SK-N-SH (cell line): ENCODE measurements around the gene OLFM1. TPM values are rescaled to one million over a fixed set of nuclear protein-coding genes. Genes with fewer than 3 reads are reported as not detected.
A peak's percentile ranks its signal among the peaks of the same experiment; 100 is the strongest.

Experiments used
- CTCF ChIA-PET: fragments of 300-600, 350-600 bp; formaldehyde crosslinking; extraction: SDS; loops from one replicate; lab custom pipeline; 2021; lab: Yijun Ruan, JAX
- POLR2A ChIA-PET: fragments of 350-600 bp; sonication (Branson Sonifier 250); formaldehyde crosslinking; extraction: SDS; loops from one replicate; lab custom pipeline; 2020; ENCODE audit warnings: antibody characterized with exemption, inconsistent platforms; lab: Yijun Ruan, JAX
- DNase-seq: peaks from one replicate; pipeline ENCODE4 v3.0.0; 2012
- H2AFZ ChIP-seq: fragments of 200-600 bp; sonication (generic); 2 replicates; pipeline ENCODE4 v1.8.1; 2016; ENCODE audit warnings: antibody characterized with exemption, mild to moderate bottlenecking, low read depth
- H3F3A ChIP-seq: fragments of 200-600 bp; sonication (generic); replicated peaks from 2 replicates; pipeline ENCODE3; 2016; ENCODE audit warnings: antibody characterized with exemption, mild to moderate bottlenecking; ENCODE audit not compliant: insufficient read depth
- H3K27ac ChIP-seq, 2 experiments: fragments of 200-500 bp in 1 of 2; fragments of 200-600 bp in 1 of 2; sonication (Bioruptor generic) in 1 of 2; sonication (generic), shearing (Covaris generic) in 1 of 2; 2 replicates each; pipeline versions ENCODE4 v1.5.1 to v1.6.1; 2014 to 2016; ENCODE audit warnings: low read depth in 2 of 2, inconsistent platforms in 1 of 2, low read length in 1 of 2, mild to moderate bottlenecking in 1 of 2, mixed read lengths in 1 of 2
- H3K27me3 ChIP-seq: fragments of 200-600 bp; sonication (generic), shearing (Covaris generic); 2 replicates; pipeline ENCODE4 v1.6.1; 2016; ENCODE audit warnings: mixed run types; ENCODE audit not compliant: insufficient read depth
- H3K36me3 ChIP-seq, 2 experiments: fragments of 200-500 bp in 1 of 2; fragments of 200-600 bp in 1 of 2; sonication (Bioruptor generic) in 1 of 2; sonication (generic) in 1 of 2; replicated peaks in 1 of 2; 2 replicates each; pipeline versions ENCODE3 to v1.5.1; 2014 to 2016; ENCODE audit warnings: low read length in 1 of 2, mild to moderate bottlenecking in 1 of 2; ENCODE audit not compliant: insufficient read depth in 2 of 2, control insufficient read depth in 1 of 2
- H3K4me1 ChIP-seq, 2 experiments: fragments of 200-500 bp in 1 of 2; fragments of 200-600 bp in 1 of 2; sonication (Bioruptor generic) in 1 of 2; sonication (generic), shearing (Covaris generic) in 1 of 2; 2 replicates each; pipeline versions ENCODE4 v1.5.1 to v1.6.1; 2014 to 2016; ENCODE audit warnings: low read depth in 1 of 2, low read length in 1 of 2, mixed run types in 1 of 2; ENCODE audit not compliant: insufficient read depth in 2 of 2, control insufficient read depth in 1 of 2
- H3K4me2 ChIP-seq: fragments of 200-600 bp; sonication (generic), shearing (Covaris generic); 2 replicates; pipeline ENCODE4 v1.6.1; 2017; ENCODE audit warnings: mixed run types
- H3K4me3 ChIP-seq, 2 experiments: fragments of 200-500 bp in 1 of 2; fragments of 200-600 bp in 1 of 2; sonication (Bioruptor generic) in 1 of 2; sonication (generic), shearing (Covaris generic) in 1 of 2; 2 replicates each; pipeline versions ENCODE4 v1.5.1 to v1.8.1; 2014 to 2016; ENCODE audit warnings: low read depth in 2 of 2, inconsistent platforms in 1 of 2, low read length in 1 of 2, mild to moderate bottlenecking in 1 of 2, mixed read lengths in 1 of 2, moderate library complexity in 1 of 2
- H3K79me2 ChIP-seq: fragments of 200-600 bp; sonication (generic); 2 replicates; pipeline ENCODE4 v1.8.1; 2017; ENCODE audit warnings: mild to moderate bottlenecking; ENCODE audit not compliant: insufficient read depth
- H3K9ac ChIP-seq: fragments of 200-600 bp; sonication (generic); 2 replicates; pipeline ENCODE4 v1.6.1; 2017; ENCODE audit warnings: mixed run types
- H3K9me2 ChIP-seq: fragments of 200-600 bp; sonication (generic); 2 replicates; pipeline ENCODE4 v1.6.1; 2017; ENCODE audit warnings: mixed run types
- H3K9me3 ChIP-seq: fragments of 200-600 bp; sonication (generic); 2 replicates; pipeline ENCODE4 v1.6.1; 2017; ENCODE audit warnings: mixed run types, mild to moderate bottlenecking, moderate library complexity
- H4K20me1 ChIP-seq: fragments of 200-600 bp; sonication (generic); 2 replicates; pipeline ENCODE4 v1.6.1; 2017; ENCODE audit warnings: mild to moderate bottlenecking, mixed run types; ENCODE audit not compliant: insufficient read depth
- EP300 ChIP-seq, 2 experiments: IDR thresholded peaks; 2 replicates each; pipeline versions ENCODE4 v1.4.0 to v1.6.1; 2012; ENCODE audit warnings: borderline replicate concordance in 1 of 2, low read depth in 1 of 2, low read length in 1 of 2
- EZH2phosphoT487 ChIP-seq: fragments of 200-600 bp; sonication (generic); IDR thresholded peaks from 2 replicates; pipeline ENCODE4 v1.6.1; 2017; ENCODE audit warnings: low read depth, mixed run types, mild to moderate bottlenecking, antibody characterized with exemption, moderate library complexity, borderline replicate concordance
- FOXJ3 ChIP-seq: sonication (generic); formaldehyde crosslinking; IDR thresholded peaks from 2 replicates; pipeline ENCODE4 v1.5.1; 2020; ENCODE audit warnings: mild to moderate bottlenecking, missing genetic modification reagents
- FOXM1 ChIP-seq: IDR thresholded peaks from 2 replicates; pipeline ENCODE4 v1.4.0; 2012; ENCODE audit warnings: low read depth, mild to moderate bottlenecking
- GABPA ChIP-seq: IDR thresholded peaks from 2 replicates; pipeline ENCODE4 v1.4.0; 2012; ENCODE audit warnings: low read depth, mild to moderate bottlenecking
- GATA2 ChIP-seq: sonication (generic); formaldehyde crosslinking; IDR thresholded peaks from 2 replicates; pipeline ENCODE4 v1.5.0; 2020; ENCODE audit warnings: mild to moderate bottlenecking, missing genetic modification reagents
- IRF3 ChIP-seq: fragments of 150-350 bp; IDR thresholded peaks from 2 replicates; pipeline ENCODE4 v1.6.1; 2016; ENCODE audit warnings: mild to moderate bottlenecking, low read depth, low read length
- MEF2A ChIP-seq: IDR thresholded peaks from 2 replicates; pipeline ENCODE4 v1.4.0; 2012; ENCODE audit warnings: low read depth, borderline replicate concordance
- POLR2AphosphoS5 ChIP-seq: IDR thresholded peaks from 2 replicates; pipeline ENCODE4 v1.6.1; 2012; ENCODE audit warnings: low read depth, low read length
- RCOR1 ChIP-seq: fragments of 150-350 bp; IDR thresholded peaks from 2 replicates; pipeline ENCODE4 v1.6.1; 2017; ENCODE audit warnings: antibody characterized with exemption, low read length
- REST ChIP-seq: IDR thresholded peaks from 2 replicates; pipeline ENCODE4 v1.6.1; 2012; ENCODE audit warnings: mild to moderate bottlenecking, low read depth, low read length, moderate library complexity
- TAF1 ChIP-seq: IDR thresholded peaks from 2 replicates; pipeline ENCODE4 v1.6.1; 2012; ENCODE audit warnings: low read depth, mild to moderate bottlenecking, low read length, moderate library complexity, borderline replicate concordance
- TCF12 ChIP-seq: IDR thresholded peaks from 2 replicates; pipeline ENCODE4 v1.4.0; 2012
- WGBS: methylation state at CpG from one replicate; pipeline ENCODE4 v1.1.6; 2017; ENCODE audit warnings: low lambda C conversion rate; 5-methylcytosine and 5-hydroxymethylcytosine counted together
- polyA plus RNA-seq, 3 experiments: library from polyadenylated mRNA; depleted of rRNA; stranded (reverse); fragments of >200 nt; gene quantifications; 2 replicates each; pipeline ENCODE4 v1.2.3, GENCODE V29; 2012
- TF ChIP-seq, protein P1 (sequence below): IDR thresholded peaks from 2 replicates; pipeline ENCODE4 v1.4.0; 2012; ENCODE audit warnings: low read depth
- TF ChIP-seq, protein P2 (sequence below): fragments of 200-600 bp; sonication (generic); IDR thresholded peaks from 2 replicates; pipeline ENCODE4 v1.6.1; 2017; ENCODE audit warnings: antibody characterized with exemption, mild to moderate bottlenecking, moderate library complexity

OLFM1 gene
- polyA plus RNA-seq, 1 of the 3 experiments (the other 2 are of a cell fraction), result 15.9 TPM

- ChIA-PET POLR2A (interaction anchor here (0.6 kb wide), 1 partner anchor 25 kb away, joined by 3 read pairs; no protein-coding TSS in a partner anchor), CTCF (interaction anchor here (1.0 to 3.9 kb wide), 5 partner anchors 10 to 318 kb away, joined by 3 to 25 read pairs (median 3); no protein-coding TSS in a partner anchor)
- Histone ChIP-seq H3K9me2 (no peaks in the 10 kb centered on the region), H3K36me3 (no peaks in the 10 kb centered on the region), H3K4me2 (no peak overlapping the region), H3K27ac (0 out of 4 replicates have a peak overlapping the region, but pooled peaks of 1 of the 2 experiments have one; percentile 1), H3K27me3 (no peaks in the 10 kb centered on the region), H3K9me3 (no peaks in the 10 kb centered on the region), H3K9ac (no peak overlapping the region), H3K79me2 (no peaks in the 10 kb centered on the region), H2AFZ (no peak overlapping the region), H3K4me1 (peaks cover 0 to 16% of the 10 kb centered on the region in 2 experiments; a peak in 2 of 4 replicates), H4K20me1 (no peaks in the 10 kb centered on the region), H3F3A (no peaks in the 10 kb centered on the region), H3K4me3 (no peak overlapping the region)
- 31% methylated on average over 6 of the region's 9 CpGs for WGBS
- DNase-seq, result peak; percentile 54
- peak; percentile 87 for TF ChIP-seq GATA2 (CRISPR knock-in tag)
- no peak for TF ChIP-seq FOXM1
Measured at GRCh38 chr9:135095470-135096407, 8.3 kb downstream of the OLFM1 start.

GRCh38 chr9:135096408-135096895, 9.0 kb downstream of the OLFM1 start:
- Histone ChIP-seq H3K36me3 (no peaks in the 10 kb centered on the region), H3K4me1 (peaks cover 0 to 16% of the 10 kb centered on the region in 2 experiments; a peak in 2 of 4 replicates), H2AFZ (no peak overlapping the region), H3K9me3 (no peaks in the 10 kb centered on the region), H4K20me1 (no peaks in the 10 kb centered on the region), H3K79me2 (no peaks in the 10 kb centered on the region), H3K27ac (peak overlapping the region in 1 of 2 experiments; percentile 31; a peak in 2 of 4 replicates)
- peak; percentile 68 for DNase-seq
- CTCF ChIA-PET, result interaction anchor here (1.0 kb wide), 1 partner anchor 8 kb away, joined by 5 read pairs; no protein-coding TSS in a partner anchor
- no peak for TF ChIP-seq MEF2A
- peak; percentile 85 for TF ChIP-seq GATA2 (CRISPR knock-in tag)
- TF ChIP-seq FOXJ3 (CRISPR knock-in tag), result no peak
- no peak for TF ChIP-seq IRF3
- no peak for TF ChIP-seq POLR2AphosphoS5
- TF ChIP-seq GABPA, result no peak
- no peak for TF ChIP-seq EZH2phosphoT487
- TF ChIP-seq RCOR1, result peak; percentile 44; the same call in 1 of the 2 replicates
- TF ChIP-seq TCF12, result no peak
- no peak for TF ChIP-seq REST
- no peak for TF ChIP-seq TAF1
- TF ChIP-seq, protein P1, sequence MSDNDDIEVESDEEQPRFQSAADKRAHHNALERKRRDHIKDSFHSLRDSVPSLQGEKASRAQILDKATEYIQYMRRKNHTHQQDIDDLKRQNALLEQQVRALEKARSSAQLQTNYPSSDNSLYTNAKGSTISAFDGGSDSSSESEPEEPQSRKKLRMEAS, result no peak
- TF ChIP-seq, protein P2, sequence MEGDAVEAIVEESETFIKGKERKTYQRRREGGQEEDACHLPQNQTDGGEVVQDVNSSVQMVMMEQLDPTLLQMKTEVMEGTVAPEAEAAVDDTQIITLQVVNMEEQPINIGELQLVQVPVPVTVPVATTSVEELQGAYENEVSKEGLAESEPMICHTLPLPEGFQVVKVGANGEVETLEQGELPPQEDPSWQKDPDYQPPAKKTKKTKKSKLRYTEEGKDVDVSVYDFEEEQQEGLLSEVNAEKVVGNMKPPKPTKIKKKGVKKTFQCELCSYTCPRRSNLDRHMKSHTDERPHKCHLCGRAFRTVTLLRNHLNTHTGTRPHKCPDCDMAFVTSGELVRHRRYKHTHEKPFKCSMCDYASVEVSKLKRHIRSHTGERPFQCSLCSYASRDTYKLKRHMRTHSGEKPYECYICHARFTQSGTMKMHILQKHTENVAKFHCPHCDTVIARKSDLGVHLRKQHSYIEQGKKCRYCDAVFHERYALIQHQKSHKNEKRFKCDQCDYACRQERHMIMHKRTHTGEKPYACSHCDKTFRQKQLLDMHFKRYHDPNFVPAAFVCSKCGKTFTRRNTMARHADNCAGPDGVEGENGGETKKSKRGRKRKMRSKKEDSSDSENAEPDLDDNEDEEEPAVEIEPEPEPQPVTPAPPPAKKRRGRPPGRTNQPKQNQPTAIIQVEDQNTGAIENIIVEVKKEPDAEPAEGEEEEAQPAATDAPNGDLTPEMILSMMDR, result no peak
- peak in 1 of 2 experiments; percentile 15; a peak in 1 of 4 replicates for TF ChIP-seq EP300 (IDR thresholded peaks at IDR 0.05; ENCODE audit: borderline replicate concordance in 1 of 2, low read depth in 1 of 2, low read length in 1 of 2)
- TF ChIP-seq, all 33 proteins: peak for 3
- no peaks in the 10 kb centered on the region for H3K27me3 ChIP-seq
- WGBS, result 49% methylated on average over 8 of the region's 9 CpGs
- H3K9me2 ChIP-seq, result no peaks in the 10 kb centered on the region
- no peaks in the 10 kb centered on the region for H3F3A ChIP-seq
- POLR2A ChIA-PET, result no interaction called here
- no peak overlapping the region for H3K9ac ChIP-seq
- no peak overlapping the region for H3K4me2 ChIP-seq
- H3K4me3 ChIP-seq, result no peak overlapping the region
